AG10803 (cell line): ENCODE results near the gene FAM200C.

ENCODE experiments used
- DNase-seq: peaks from one replicate; pipeline ENCODE4 v3.0.0; 2010; ENCODE audit warnings: low read depth
- H3K4me3 ChIP-seq: 2 replicates; pipeline ENCODE4 v1.5.1; 2011; ENCODE audit warnings: mild to moderate bottlenecking, low read length, control low read depth
- TF ChIP-seq, protein P1 (sequence below): conservative IDR thresholded peaks from 2 replicates; pipeline ENCODE4 v1.5.1; 2011; ENCODE audit warnings: mild to moderate bottlenecking, low read length, control low read depth, inconsistent platforms

FAM200C gene

DNA sequence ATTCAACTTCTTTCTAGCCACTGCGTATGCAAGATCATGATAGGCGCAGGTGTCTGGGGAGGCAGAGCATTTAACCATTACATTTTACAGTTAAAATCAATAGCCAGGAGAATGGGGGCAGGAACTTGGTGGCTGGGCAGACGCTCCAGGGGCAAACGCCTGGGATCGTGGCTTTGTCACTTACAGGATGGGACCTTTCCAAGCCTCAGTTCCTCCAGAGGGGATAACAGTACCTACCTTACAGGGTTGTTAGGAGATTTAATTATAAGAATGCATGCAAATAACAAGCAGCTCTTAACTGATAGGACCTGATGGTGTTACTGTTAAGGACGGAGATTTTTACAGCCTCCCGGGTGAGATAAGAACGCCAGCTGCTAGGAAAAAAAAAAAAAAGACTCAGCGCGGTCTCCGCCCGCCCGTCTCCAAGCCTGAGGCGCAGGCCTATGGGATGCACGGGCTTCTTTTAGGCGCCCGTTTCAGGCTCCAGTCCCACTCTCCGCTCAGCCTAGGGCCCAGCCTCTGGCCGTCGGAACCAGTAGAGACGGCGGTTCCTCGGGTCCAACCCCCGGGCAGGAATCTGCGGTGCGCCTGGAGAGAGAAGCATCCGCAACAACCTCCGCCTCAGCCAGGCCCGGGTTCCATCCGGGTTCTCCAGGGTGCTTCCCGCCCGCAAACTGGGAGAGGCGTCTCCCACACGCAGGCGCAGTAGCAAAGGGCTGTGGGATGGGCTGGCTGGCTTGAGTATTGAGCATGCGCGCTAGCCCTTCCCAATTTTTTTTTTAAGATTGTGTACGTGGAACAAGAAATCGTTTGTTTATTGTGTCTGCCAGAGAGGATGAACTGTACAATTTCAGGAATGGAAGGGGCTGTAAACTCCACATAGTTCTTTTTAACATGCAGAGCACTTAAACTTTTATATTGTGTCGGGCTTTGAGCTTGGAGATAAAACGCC, at the start of gene FAM200C:
TSS of gene FAM200C (minus strand) at position 653 of the 952 bp plus-strand sequence. CDS start 4,564 bp downstream, outside the sequence.
- TF ChIP-seq, protein P1, sequence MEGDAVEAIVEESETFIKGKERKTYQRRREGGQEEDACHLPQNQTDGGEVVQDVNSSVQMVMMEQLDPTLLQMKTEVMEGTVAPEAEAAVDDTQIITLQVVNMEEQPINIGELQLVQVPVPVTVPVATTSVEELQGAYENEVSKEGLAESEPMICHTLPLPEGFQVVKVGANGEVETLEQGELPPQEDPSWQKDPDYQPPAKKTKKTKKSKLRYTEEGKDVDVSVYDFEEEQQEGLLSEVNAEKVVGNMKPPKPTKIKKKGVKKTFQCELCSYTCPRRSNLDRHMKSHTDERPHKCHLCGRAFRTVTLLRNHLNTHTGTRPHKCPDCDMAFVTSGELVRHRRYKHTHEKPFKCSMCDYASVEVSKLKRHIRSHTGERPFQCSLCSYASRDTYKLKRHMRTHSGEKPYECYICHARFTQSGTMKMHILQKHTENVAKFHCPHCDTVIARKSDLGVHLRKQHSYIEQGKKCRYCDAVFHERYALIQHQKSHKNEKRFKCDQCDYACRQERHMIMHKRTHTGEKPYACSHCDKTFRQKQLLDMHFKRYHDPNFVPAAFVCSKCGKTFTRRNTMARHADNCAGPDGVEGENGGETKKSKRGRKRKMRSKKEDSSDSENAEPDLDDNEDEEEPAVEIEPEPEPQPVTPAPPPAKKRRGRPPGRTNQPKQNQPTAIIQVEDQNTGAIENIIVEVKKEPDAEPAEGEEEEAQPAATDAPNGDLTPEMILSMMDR = no peak
- peak; percentile 92 for DNase-seq
- H3K4me3 ChIP-seq = peak within 1 kb of the TSS; percentile 83

GRCh38 chr5:160449458-160449857, 49.6 kb upstream of the FAM200C start:
- TF ChIP-seq, protein P1 = no peak
- no peak for DNase-seq
- no peak overlapping the region for H3K4me3 ChIP-seq

DNA sequence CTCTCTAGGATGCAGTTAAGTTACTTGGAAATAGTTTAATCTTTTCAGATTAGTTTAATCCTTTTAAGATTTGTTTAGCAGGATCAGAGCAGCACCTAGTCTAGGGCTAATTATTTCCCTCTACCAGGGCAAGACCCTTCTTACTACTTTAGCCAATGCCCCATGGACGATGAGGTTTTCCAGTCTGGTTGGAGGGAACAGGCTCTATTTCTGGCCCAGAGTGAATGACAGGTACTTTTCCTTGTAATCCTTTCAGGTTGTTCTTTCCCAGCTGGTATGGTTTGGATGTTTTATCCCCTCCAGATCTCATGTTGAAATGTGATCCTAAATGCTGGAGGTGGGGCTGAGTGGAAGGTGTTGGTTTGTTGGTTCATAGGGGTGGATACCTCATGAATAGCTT, 49.0 kb upstream of the FAM200C start:
- DNase-seq = no peak
- no peak overlapping the region for H3K4me3 ChIP-seq
- TF ChIP-seq, protein P1 = no peak

DNA sequence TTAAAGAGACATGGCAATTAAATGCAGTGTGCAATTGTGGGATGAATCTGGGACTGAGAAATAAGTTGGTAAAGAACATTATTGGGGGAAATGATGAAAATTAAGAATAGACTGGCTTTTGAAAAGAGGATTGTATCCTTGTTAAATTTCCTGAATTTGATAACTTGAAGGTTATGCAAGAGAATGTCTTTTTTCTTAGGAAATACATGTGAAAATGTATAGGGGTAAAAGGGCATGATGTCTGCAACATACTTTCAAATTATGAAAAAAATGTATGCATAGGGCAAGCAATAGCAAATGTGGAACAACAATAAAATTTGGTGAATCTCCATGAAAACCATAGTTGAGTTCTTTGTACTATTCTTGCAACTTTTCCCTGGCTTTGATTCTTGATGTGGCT, 45.9 kb upstream of the FAM200C start:
- TF ChIP-seq, protein P1 = no peak
- no peak for DNase-seq
- no peak overlapping the region for H3K4me3 ChIP-seq

GRCh38 chr5:160445132-160445531, 45.3 kb upstream of the FAM200C start:
- no peak overlapping the region for H3K4me3 ChIP-seq
- DNase-seq = no peak
- TF ChIP-seq, protein P1 = no peak

DNA sequence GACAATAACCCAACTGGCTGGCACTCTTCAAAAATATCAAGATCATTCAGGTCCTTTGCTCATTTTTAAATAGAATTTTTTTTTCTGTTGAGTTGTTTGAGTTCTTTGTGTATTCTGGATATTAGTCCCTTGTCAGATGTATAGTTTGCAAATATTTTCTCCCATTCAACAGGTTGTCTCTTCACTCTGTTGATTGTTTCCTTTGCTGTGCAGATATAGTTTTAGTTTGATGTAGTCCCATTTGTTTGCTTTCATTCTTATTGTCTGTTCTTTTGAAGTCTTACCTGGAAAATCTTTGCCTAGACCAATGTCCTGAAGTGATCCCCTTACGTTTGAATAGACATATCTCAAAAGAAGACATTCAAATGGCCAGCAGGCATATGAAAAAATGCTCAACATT, 44.6 kb upstream of the FAM200C start:
- TF ChIP-seq, protein P1 = no peak
- H3K4me3 ChIP-seq = no peak overlapping the region
- DNase-seq = no peak
